ENCODE measurements around the gene NPC1. TPM values are rescaled to one million over a fixed set of nuclear protein-coding genes. Genes with fewer than 3 reads are reported as not detected.
A peak's percentile ranks its signal among the peaks of the same experiment; 100 is the strongest.

NPC1 gene
- total RNA-seq: 10 to 100 TPM; 34.6 to 35.0 TPM

DNA sequence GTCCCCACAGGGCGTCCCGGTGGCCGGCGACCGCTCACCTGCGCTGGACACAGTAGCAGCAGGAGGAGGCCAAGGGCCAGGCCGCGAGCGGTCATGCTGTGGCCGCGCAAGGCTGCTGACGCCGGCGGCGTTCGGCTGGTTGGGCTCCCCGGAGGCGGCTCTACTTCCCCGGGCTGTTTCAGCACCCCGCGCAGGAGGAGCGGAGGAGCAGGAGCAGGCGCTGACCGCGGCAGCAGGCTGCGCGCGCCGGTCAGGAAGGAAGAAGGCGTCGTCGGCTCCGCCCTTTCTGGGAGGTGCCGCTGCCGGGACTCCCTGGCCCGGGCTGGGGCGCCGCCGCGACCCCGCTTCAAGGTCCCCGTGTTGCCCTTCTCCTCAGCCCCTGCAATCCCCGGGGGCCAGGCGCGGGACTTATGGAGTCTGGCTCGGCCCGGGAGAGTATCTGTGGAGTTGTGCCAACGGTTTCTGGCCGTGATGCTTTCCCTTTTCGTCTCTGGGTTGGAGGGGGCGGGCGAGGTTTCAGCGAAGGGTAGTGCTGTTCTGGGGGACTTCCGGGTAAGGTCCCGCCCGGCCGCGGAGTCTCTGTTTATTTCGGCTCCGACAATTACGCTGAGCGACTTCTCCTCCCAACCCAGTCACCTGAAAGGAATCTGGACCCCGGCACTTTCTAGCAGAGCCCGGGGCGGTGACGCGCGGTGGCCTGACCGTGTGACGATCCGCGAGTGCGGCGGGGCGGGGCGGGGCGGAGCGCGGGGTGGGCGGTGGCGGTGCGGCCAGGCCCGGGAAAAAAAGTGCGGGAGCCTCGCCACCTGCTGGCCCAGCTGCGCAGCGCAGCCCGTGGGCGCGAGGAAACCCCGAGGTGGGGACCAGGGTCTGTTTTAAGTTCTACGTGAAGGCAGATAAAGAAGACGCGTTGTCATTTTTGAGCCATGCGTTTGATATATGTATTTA is at the start of gene NPC1:
TSS of gene NPC1 (minus strand) at position 258 of the 948 bp plus-strand sequence. CDS start at position 95, 163 bp downstream.
- peak within 1 kb of the TSS; percentile 96 for H3K27ac Mint-ChIP-seq
- CTCF ChIA-PET: interaction anchor here (0.9 to 3.0 kb wide), 11 partner anchors 12 to 134 kb away, joined by 3 to 28 read pairs (median 5); no protein-coding TSS in a partner anchor
- POLR2A ChIA-PET: interaction anchor here (0.6 to 1.7 kb wide), 11 partner anchors 10 to 276 kb away, joined by 3 to 8 read pairs (median 3); no protein-coding TSS in a partner anchor
- H3K27me3 Mint-ChIP-seq (ENCODE audit: low read depth): peaks cover 4% of the 10 kb centered on the region
- H3K9me3 Mint-ChIP-seq (ENCODE audit: insufficient read depth): no peaks in the 10 kb centered on the region
- peak; percentile 94 for DNase-seq
- H3K4me3 Mint-ChIP-seq: peak within 1 kb of the TSS; percentile 93
- H3K36me3 Mint-ChIP-seq (ENCODE audit: low read depth): peaks cover 21% of the 10 kb centered on the region
- ATAC-seq: peak; percentile 92
- H3K4me1 Mint-ChIP-seq (ENCODE audit: low read depth): peaks cover 44% of the 10 kb centered on the region

DNA sequence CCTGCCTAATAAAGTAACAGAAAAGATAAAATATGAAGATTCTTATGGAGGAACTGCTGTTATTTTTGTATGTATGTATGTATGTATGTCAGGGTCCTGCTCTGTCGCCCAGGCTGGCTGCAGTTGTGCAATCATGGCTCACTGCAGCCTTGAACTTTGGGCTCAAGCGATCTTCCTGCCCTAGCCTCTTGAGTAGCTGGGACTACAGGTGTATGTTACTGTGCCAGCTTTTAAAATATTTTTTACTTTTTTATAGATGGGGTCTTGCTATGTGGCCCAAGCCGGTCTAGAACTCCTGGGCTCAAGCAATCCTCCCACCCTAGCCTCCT is 49.7 kb upstream of the NPC1 start:
- Mint-ChIP-seq H3K27ac (no peak overlapping the region), H3K9me3 (ENCODE audit: insufficient read depth) (no peaks in the 10 kb centered on the region), H3K4me3 (no peak overlapping the region), H3K27me3 (ENCODE audit: low read depth) (peaks cover 29% of the 10 kb centered on the region), H3K36me3 (ENCODE audit: low read depth) (no peaks in the 10 kb centered on the region), H3K4me1 (ENCODE audit: low read depth) (peaks cover 14% of the 10 kb centered on the region)
- DNase-seq (no peak), ATAC-seq (no peak)
- CTCF ChIA-PET: interaction anchor here (0.7 to 1.4 kb wide), 4 partner anchors 10 to 138 kb away, joined by 3 to 6 read pairs (median 3); no protein-coding TSS in a partner anchor
- POLR2A ChIA-PET: no interaction called here

DNA sequence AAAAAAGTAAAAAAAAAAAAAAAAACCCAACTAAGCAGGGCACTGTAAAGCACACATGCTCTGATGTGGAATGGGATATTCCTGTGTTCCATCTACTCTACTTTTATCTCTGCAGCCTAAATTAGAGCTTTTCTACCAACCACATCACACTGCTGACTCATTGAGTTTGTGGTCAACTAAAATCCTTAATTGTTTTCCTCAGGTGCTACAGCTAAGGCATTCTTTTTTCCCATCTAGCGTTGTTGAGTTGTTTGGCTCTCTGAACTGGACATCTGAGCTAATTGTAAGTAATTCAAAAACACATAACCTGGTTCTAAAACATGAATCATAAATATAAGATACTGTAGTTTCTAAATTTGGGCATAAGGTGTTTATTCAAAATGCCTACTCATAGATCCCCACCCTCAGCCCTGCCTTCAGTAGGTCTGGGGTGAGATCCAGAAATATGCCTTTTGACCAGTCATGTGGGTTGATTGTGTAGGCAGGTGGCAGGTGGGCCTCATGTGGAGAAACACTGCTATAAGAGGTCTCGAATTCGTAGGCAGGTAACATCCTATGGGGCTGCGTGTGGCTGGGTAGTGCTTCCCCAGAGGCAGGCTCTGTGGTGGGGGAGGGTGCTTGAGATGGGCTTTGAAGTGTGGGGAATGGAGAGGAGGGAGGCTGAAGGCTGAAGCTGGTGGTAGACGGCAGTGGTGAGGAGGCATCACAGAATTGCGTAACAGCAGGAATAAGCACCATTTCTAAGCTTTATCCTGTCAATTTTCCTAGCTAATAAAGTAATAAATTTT is 49.2 kb upstream of the NPC1 start:
- Mint-ChIP-seq H3K9me3 (ENCODE audit: insufficient read depth) (no peaks in the 10 kb centered on the region), H3K36me3 (ENCODE audit: low read depth) (no peaks in the 10 kb centered on the region), H3K4me1 (ENCODE audit: low read depth) (peaks cover 14% of the 10 kb centered on the region), H3K27me3 (ENCODE audit: low read depth) (peaks cover 29% of the 10 kb centered on the region), H3K27ac (no peak overlapping the region), H3K4me3 (no peak overlapping the region)
- ATAC-seq (no peak), DNase-seq (no peak)
- ChIA-PET POLR2A (no interaction called here), CTCF (interaction anchor here (0.7 to 1.2 kb wide), 3 partner anchors 14 to 137 kb away, joined by 3 to 6 read pairs (median 3); no protein-coding TSS in a partner anchor)

DNA sequence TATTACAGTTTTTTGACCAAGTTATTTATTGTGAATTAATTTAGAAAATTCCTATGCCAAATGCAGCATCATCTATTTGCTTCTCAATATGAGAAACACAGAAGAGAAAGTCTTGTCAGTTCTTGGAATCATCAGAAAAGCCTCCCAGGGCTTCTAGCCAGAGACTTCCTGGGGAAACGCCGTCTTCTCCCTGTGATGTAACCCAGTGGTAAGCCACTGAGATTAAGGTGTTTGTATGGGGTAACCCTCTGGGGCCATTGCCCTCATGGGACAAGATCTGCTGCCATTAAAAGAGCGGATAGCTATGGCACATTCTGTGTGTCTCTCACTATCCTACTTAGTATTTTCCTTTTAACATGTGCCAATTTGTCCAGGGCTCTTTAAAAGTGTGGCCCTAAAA is 48.4 kb upstream of the NPC1 start:
- H3K4me1 Mint-ChIP-seq (ENCODE audit: low read depth): peaks cover 14% of the 10 kb centered on the region
- ATAC-seq (peak; percentile 30), DNase-seq (no peak)
- CTCF ChIA-PET: no interaction called here
- H3K9me3 Mint-ChIP-seq (ENCODE audit: insufficient read depth): no peaks in the 10 kb centered on the region
- no peaks in the 10 kb centered on the region for H3K36me3 Mint-ChIP-seq (ENCODE audit: low read depth)
- no peak overlapping the region for H3K27ac Mint-ChIP-seq
- no peak overlapping the region for H3K4me3 Mint-ChIP-seq
- H3K27me3 Mint-ChIP-seq (ENCODE audit: low read depth): peaks cover 29% of the 10 kb centered on the region
- POLR2A ChIA-PET: no interaction called here

DNA sequence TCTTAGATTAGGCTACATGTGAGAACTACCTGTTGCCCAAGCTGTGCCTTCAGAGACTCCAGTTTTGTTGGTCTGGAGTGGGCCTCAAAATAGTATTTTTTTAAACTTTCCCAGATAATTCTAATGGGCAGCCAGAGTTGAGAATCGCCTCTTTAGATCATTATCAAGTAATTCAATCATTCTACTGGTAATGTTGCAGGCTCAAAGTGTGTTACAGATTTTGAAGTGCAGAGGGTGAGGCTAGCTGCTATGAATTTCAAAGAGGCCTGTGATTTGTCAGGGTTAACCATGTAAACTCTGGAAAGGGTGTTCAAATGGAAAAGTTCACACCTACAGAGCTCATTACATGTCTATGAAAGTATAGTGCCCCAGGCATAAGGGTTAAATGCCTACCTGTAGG is 46.3 kb upstream of the NPC1 start:
- H3K4me1 Mint-ChIP-seq (ENCODE audit: low read depth): peaks cover 18% of the 10 kb centered on the region
- ATAC-seq (no peak), DNase-seq (no peak)
- no peak overlapping the region for H3K4me3 Mint-ChIP-seq
- ChIA-PET POLR2A (no interaction called here), CTCF (no interaction called here)
- peaks cover 23% of the 10 kb centered on the region for H3K27me3 Mint-ChIP-seq (ENCODE audit: low read depth)
- H3K27ac Mint-ChIP-seq: no peak overlapping the region
- no peaks in the 10 kb centered on the region for H3K9me3 Mint-ChIP-seq (ENCODE audit: insufficient read depth)
- no peaks in the 10 kb centered on the region for H3K36me3 Mint-ChIP-seq (ENCODE audit: low read depth)

DNA sequence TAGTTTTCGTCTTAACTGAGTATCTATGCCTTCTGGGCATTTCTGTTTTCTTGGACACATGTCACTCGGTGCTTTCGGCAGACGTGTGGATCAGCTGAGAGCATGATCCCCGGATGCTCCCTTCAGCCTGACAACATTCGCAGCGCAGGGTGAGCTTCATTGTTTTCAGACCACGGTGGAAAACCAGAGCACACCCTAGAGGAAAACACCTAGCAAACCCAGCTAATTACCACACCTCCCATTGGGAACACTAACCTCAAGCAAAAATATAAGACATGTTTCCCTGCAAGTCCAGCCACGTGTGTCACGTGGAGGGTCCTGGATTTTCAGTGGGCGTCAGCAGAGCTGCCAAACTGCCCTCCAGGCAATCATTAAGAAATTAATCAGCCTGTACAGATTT is 45.4 kb upstream of the NPC1 start:
- H3K9me3 Mint-ChIP-seq (ENCODE audit: insufficient read depth): no peaks in the 10 kb centered on the region
- H3K27me3 Mint-ChIP-seq (ENCODE audit: low read depth): peaks cover 23% of the 10 kb centered on the region
- DNase-seq: no peak
- no peaks in the 10 kb centered on the region for H3K36me3 Mint-ChIP-seq (ENCODE audit: low read depth)
- ChIA-PET POLR2A (no interaction called here), CTCF (no interaction called here)
- no peak overlapping the region for H3K27ac Mint-ChIP-seq
- H3K4me3 Mint-ChIP-seq: no peak overlapping the region
- ATAC-seq: no peak
- H3K4me1 Mint-ChIP-seq (ENCODE audit: low read depth): peaks cover 18% of the 10 kb centered on the region

DNA sequence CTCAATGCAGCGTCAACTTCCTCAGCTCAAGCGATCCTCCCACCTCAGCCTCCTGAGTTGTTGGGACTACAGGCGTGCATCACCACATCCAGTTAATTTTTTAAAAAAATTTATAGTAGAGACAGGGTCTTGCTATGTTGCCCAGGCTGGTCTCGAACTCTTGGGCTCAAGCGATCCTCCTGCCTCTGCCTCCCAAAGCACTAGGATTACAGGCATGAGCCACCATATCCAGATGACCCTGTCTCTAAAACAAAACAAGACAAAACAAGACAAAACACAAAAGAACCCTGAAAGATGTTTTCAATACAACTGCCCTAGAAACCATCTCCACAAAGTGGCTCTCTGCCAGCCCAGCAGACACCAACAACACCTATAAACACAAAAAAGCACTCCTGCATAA is 45.0 kb upstream of the NPC1 start:
- Mint-ChIP-seq H3K4me1 (ENCODE audit: low read depth) (peaks cover 18% of the 10 kb centered on the region), H3K4me3 (no peak overlapping the region), H3K27me3 (ENCODE audit: low read depth) (peaks cover 23% of the 10 kb centered on the region), H3K9me3 (ENCODE audit: insufficient read depth) (no peaks in the 10 kb centered on the region), H3K27ac (no peak overlapping the region), H3K36me3 (ENCODE audit: low read depth) (no peaks in the 10 kb centered on the region)
- DNase-seq (no peak), ATAC-seq (no peak)
- ChIA-PET CTCF (no interaction called here), POLR2A (no interaction called here)

DNA sequence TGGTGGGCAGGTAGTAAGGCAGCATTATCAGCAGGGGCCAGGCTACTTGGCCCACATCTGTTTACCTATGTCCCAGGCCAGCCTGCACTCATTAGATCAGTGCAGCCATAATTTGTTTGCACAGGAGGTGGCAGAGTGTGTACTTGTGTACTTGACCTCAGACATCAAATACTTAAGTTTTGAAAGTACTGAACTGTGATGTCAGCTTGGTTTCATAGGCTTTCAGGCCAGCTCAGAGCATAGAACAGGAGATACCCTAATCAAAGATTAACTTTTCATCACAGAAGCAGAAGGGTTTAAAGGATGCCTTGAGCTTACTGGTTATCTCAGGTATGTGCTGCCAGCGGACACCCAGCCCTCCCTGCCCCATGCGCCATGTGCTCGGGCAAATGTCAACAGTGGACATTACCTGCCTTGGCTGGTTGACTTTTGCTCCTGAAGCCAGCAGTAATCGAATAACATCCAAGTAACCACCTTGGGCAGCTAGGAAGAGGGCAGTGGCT is 43.2 kb upstream of the NPC1 start:
- ChIA-PET POLR2A (no interaction called here), CTCF (interaction anchor here (0.7 to 6.7 kb wide), 4 partner anchors 10 to 289 kb away, joined by 3 to 36 read pairs (median 14); no protein-coding TSS in a partner anchor)
- Mint-ChIP-seq H3K27me3 (ENCODE audit: low read depth) (peaks cover 18% of the 10 kb centered on the region), H3K4me3 (no peak overlapping the region), H3K4me1 (ENCODE audit: low read depth) (peaks cover 6% of the 10 kb centered on the region), H3K27ac (no peak overlapping the region), H3K9me3 (ENCODE audit: insufficient read depth) (no peaks in the 10 kb centered on the region), H3K36me3 (ENCODE audit: low read depth) (no peaks in the 10 kb centered on the region)
- peak; percentile 30 for ATAC-seq
- DNase-seq: no peak

DNA sequence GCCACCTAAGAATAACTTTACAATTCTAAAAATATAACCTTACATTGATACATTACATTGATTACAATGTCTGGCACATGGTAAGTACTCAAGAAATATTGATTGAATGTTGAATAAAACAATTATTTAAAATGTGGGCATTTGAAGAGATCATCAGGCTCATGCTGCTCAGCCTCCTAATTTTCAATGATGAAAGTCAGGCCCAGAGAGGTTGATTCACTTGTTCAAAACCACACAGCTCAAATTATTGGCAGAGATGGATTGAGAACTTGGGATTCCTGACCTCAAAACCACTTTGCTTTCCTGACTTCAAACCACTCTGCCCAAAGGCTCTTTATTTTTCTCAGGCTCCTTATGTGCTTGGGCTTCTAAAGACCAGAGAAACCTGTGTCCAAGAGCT is 41.7 kb upstream of the NPC1 start:
- Mint-ChIP-seq H3K4me3 (no peak overlapping the region), H3K27me3 (ENCODE audit: low read depth) (peaks cover 17% of the 10 kb centered on the region), H3K36me3 (ENCODE audit: low read depth) (no peaks in the 10 kb centered on the region), H3K9me3 (ENCODE audit: insufficient read depth) (no peaks in the 10 kb centered on the region), H3K4me1 (ENCODE audit: low read depth) (peaks cover 4% of the 10 kb centered on the region), H3K27ac (no peak overlapping the region)
- ChIA-PET POLR2A (no interaction called here), CTCF (interaction anchor here (1.1 to 6.7 kb wide), 4 partner anchors 76 to 291 kb away, joined by 4 to 36 read pairs (median 12); no protein-coding TSS in a partner anchor)
- no peak for ATAC-seq
- DNase-seq: no peak

DNA sequence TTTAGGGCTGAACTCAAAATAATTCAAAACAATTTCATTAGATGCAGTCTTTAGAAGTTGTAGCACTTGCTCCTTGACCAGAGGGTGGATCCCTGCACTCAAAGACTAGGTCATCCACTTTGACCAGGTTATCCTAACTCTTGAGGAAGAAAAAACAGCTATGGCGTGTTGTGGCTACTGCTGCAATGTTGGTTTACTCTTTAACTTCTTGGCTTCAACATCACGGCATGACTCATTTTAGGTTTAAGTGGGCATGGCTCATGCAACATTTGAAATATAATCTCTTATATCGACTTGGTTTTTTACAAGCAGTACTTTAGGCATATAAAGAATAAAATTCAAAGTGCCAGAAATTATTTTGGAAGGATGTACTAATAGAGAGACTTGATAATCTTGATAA is 41.0 kb upstream of the NPC1 start:
- POLR2A ChIA-PET: no interaction called here
- peaks cover 4% of the 10 kb centered on the region for H3K4me1 Mint-ChIP-seq (ENCODE audit: low read depth)
- CTCF ChIA-PET: interaction anchor here (1.2 to 6.7 kb wide), 5 partner anchors 9 to 291 kb away, joined by 3 to 36 read pairs (median 5); no protein-coding TSS in a partner anchor
- no peak overlapping the region for H3K4me3 Mint-ChIP-seq
- no peaks in the 10 kb centered on the region for H3K9me3 Mint-ChIP-seq (ENCODE audit: insufficient read depth)
- no peaks in the 10 kb centered on the region for H3K36me3 Mint-ChIP-seq (ENCODE audit: low read depth)
- H3K27ac Mint-ChIP-seq: no peak overlapping the region
- DNase-seq: no peak
- peaks cover 20% of the 10 kb centered on the region for H3K27me3 Mint-ChIP-seq (ENCODE audit: low read depth)
- no peak for ATAC-seq

DNA sequence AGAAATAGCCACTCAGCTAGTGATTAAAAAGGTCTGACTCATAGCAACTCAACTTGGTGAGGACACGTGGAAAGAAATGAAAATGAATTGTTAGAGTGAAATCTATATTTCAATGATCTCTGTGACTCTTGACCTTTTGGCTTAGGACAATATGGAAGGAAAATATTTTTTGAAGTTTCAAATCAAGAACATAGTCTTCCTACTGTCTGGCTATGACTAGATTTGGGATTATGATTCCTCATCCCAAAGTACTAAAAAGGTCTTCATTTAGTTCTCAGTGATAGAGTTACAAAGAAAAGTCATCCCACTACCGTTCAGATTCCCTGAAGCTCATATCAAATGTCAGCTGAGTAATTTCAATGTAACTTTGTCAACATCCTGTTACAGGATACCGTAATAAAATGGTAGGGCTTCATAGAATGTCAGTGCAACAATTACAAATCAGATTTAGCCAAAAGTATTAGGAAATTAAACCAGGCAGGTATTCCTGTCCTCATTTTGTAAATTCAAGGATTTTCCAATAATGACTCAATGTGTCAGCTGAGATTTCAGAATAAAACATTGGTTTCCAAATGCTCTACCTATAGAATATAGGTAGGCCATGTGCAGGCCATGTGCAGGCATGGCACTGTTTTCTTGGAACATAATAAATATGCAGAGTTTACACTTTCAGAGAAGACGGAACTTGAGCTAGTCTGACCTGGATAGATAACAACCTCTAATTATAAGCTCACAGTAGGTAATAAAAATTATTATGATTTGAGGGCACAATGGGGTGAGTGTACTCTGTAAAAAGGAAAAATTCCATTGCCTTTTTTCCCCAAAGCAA is 40.4 kb upstream of the NPC1 start:
- Mint-ChIP-seq H3K9me3 (ENCODE audit: insufficient read depth) (no peaks in the 10 kb centered on the region), H3K36me3 (ENCODE audit: low read depth) (no peaks in the 10 kb centered on the region), H3K4me3 (no peak overlapping the region), H3K27me3 (ENCODE audit: low read depth) (peaks cover 24% of the 10 kb centered on the region), H3K27ac (no peak overlapping the region), H3K4me1 (ENCODE audit: low read depth) (peaks cover 4% of the 10 kb centered on the region)
- no peak for DNase-seq
- CTCF ChIA-PET: interaction anchor here (0.8 to 6.7 kb wide), 7 partner anchors 10 to 367 kb away, joined by 3 to 36 read pairs (median 4); no protein-coding TSS in a partner anchor
- no peak for ATAC-seq
- POLR2A ChIA-PET: no interaction called here
